Medulla oblongata (tissue), 1 donor: ENCODE data around the gene NRP2.

Experiments used
- DNase-seq: peaks from one replicate; pipeline ENCODE4 v3.0.0-alpha.2; 2015; ENCODE audit errors: extremely low spot score

NRP2 gene

DNA sequence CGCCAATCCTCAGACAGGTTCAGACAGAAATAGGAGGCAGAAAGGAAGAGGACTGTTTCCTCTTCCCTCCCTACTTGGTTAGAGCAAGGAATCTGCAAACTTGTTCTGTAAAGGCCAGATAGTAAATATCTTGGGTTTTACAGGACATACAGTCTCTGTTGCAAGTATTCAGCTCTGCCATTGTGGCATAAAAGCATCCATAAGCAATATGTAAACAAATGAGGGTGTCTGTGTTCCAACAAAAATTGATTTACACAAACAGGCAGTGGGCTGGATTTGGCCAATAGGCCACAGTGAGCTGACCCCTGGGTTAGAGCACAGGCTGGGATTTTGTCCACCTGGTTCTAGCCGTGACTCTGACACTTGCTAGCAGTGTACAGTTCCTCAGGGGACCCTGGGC, 89.4 kb downstream of the NRP2 start:
- no peak for DNase-seq

DNA sequence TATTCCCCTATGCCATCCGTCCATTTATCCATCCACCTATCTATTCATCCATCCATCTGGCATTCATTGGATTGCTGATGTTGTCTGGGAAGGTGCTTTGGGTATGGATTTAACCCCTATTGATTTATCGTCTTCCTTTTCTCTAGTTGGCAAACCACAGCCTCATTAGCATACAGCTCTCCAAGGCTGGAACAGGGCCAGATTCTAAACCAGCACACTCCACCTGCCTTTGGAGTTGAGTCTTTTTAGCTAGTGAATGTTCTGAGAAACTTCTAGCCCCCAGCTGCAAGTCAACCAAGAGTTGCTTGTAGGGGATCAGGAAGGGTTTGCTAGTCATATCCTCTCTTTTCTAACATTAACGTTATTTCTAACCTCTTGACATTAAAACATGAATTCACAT, 90.7 kb downstream of the NRP2 start:
- no peak for DNase-seq

DNA sequence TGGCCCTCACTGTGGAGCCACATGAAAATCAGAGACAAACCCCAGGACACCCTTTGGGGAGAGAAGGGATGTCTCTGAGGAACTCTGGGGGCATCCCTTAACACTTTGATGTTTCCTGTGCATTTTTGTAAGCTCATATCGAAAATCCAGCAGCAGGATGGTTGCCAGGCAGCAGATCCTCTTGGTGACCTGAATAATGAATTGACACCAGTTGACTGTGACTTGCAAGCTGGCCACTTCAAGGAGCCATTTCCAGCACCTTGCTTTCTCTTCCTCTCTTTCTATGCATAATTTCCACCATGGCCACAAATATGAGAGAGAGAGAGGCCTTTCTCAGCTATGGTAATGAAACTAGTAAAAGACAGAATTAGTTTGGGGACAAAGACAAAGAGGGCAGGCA, 91.7 kb downstream of the NRP2 start:
- no peak for DNase-seq

DNA sequence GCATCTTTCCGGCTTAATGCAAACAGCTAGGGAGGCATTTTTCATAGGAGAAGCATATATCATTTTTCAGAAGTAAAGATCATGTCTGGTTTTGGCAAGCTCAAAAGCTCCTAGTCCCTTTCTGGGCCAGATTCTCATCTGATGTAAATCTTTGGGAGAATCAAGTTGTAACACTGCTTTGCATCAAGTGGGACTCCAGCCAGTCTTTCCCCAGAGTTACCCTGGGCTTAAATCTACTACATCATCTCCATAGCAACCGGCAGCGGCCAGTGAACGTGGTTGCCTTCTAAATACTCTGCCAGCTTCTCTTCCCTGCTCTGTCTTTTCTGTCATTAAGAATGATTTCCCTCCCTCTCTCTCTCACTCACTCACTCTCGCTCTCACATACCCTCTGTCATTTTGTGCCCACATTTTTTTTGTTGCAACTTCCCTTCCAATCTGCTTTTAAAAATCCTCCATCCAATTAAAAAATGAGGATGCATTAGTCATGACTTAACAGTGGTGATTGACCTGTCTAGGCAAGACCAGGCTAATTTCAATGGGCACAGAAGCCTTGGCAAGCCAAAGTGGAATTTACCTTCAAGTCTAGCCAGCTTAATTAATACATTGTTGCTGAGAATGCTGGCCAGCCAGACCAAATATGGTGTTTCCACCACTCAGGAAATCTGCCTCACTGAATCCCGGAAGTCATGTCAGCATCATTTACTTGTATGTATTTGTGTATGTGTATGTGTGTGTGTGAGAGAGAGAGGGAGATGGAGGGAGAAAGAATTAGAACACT, 93.0 kb downstream of the NRP2 start:
- no peak for DNase-seq

DNA sequence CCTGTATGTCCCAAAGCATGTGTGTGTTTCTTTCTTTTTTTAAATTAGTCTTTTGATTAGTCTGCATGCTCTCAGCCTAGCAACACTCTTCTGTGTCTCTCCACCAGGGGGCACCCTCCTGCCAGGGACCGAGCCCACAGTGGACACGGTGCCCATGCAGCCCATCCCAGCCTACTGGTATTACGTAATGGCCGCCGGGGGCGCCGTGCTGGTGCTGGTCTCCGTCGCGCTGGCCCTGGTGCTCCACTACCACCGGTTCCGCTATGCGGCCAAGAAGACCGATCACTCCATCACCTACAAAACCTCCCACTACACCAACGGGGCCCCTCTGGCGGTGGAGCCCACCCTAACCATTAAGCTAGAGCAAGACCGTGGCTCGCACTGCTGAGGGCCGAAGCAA, 93.8 kb downstream of the NRP2 start:
- DNase-seq = peak; percentile 27

DNA sequence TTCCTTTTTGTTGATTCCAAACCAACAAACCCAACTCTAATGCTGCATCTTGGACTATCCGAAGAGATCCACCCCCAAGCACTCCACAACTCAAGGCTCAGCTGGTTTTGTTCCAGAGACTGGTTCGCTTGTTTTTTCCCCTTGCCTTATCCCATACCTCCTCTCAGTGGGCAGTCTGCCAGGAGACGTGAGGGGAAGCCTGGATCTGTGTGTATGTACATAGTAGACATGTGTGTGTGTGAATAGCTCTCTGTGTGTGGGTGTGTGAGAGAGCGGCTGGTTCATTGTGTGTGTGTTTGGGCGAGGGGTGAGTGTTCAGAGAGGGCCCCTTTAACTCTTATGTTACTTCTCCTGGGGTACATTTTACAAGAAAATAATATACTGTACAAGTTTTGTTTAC, 94.4 kb downstream of the NRP2 start:
- DNase-seq = no peak

DNA sequence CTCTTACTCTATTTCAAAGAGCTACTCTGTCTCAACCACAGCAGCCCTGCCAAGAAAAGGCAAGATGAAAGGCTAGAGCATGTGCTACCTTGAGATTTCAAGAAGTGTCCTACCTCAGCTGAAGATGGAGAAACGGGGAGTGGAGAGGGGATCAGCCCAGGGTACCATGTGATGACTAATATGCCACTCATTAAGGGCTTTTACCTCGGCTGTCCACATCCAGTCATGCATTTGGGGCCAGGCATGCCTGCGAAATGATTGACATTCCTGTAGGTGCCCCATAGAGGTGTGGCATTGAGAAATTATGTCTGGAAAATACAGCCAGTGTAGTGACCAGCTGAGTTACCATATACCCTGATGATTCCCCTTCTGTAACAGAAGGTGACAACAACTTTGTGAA, 96.1 kb downstream of the NRP2 start:
- no peak for DNase-seq

DNA sequence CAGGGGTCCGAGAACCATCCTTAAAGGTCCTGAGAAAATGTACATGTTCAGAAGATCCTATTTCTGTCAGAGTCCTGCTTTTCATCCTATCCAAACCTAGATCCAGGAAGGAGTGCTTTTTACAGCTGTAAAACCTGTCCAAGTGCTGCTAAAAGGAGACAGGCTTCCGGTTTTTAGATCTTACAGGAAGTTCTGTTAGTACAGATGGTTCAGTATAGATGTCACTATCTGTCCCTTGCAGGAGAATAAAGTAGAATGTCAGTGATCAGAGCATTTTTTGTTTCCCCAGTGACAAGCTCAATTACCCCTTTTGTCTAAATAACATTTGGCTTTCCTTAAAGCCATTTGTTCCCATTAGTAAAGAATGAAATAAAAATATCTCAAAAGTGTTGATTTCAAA, 98.3 kb downstream of the NRP2 start:
- no peak for DNase-seq

DNA sequence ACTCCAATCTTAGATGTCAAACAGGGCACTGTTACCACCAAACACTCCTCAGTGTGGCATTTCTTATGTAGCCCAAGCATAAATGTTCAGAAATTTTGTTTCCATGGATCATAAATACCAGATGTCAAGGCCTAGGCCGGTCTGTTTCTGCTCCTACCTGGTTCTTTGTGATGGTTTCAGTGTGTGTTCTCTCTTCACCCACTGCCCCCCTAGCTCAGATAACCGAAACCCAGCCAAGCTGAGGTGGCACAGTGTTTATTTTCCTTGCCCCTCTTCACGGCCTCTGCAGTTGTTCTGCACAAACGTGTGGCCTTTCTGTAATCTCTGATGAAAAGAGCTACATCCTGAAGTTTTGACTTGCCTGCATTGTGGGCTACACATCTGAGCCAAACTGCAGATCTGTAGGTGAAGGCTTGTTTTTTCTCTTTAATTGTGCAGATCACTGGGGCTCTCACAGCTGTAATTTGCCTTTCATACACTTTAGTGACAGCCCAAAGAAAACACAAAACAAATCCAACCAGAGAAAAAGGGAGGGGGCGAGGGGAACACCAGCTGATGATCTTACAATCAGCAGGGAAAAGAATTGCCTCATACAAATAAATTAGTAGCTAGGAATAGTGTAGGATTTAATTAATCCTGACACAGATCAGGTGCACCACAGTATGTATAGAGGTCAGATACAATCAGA, 99.1 kb downstream of the NRP2 start:
- no peak for DNase-seq

DNA sequence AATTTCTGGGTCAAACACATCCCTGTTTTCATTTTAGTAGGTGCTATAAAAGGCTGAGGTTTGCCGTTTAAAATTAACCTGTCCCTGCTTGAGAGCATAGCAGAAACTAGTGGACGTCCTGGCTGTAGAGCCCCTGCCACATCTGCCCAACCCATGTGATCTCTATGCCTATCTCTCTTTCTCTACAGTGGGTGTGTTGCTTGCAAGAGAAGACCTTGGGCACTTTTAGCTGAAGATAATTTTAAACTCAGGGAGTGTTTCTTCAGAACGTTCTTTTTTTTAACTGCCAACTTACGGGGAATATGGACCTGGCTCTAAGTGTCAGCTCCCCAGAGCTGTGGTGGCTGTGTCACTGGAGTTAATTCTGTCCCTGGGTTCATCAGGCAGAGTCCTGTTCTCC, 100.6 kb downstream of the NRP2 start:
- DNase-seq = no peak

DNA sequence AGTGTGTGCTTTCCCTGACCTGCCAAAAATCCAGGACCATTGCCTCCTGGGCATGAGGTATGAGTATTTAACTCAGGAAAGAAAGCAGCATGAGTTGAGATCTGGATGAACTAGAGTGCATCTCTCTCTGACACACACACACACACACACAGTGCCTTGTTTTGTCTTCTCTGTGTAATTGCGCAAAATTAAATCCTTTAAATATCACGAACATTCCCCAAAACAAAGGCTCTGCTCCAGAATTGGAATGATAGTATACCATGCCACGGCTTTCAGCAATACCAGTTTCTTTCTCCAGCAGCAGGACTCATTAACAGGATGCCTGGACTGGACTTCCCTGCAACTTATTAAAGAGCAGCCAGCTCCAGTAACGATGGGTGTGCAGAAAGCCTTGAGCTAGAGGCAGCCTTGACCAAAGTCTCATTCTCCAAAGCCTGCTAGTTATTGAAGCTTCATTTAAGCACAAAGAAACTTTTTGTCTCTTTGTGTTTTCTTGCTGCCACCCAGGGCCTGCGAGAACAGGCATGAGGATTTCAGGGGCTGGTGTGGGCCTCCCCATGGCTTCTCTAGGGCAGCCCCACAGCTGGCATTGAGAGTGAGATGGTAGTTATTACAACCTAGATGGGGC, 101.7 kb downstream of the NRP2 start:
- peak; percentile 21 for DNase-seq

DNA sequence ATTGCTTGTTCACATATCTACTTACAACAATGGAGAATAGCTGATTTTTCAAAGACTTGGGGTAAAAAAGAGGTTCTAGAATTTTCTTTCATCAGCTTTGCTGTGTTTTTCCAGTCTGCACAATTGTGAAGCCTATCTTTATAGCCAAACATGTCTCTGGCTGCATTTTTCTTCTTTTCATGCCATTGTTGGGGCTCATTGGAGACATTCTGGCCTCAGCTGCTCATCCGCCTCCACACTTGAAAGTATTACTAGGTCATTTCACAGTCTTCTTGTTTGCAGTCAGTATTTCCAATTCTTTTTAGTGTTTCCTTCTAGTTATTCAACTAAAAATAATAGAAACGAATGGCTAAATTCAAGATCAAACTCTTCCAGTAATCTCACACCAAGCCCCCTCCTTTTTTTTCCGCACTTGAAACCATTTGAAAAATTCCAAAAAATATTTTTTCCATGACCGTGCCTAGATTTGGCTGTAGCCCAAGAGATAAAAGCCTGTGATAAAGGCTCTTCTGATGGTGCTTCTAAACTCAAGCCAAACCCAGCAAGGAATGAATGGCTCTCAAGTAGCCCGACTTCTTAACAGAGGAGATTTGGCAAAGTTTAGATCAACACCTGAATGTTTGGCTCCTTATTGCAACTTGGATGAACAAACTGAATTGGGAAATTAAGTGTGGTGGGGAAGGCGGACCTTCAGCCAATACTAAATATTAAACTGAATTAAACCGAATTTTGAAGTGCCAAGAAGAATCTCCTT, 103.4 kb downstream of the NRP2 start:
- DNase-seq = peak; percentile 19

DNA sequence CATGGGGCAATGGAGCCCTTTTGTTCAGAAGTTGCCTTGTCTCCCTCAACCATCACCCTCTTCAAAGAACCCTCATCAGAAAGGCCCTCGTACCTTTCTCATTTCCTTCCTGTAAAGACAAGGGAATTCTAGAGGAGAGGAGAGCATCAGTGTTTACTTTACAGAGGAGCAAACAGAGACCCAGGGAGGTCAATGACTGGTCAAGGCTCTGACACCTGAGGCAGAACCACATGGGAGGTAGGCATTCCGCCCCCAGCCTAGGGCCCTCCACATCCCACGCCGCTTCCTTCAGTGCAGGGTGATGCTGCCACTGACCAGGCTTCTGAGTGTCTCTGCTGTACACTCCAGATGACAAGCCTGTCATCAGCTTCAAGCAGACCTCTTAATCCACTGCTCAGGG, 104.7 kb downstream of the NRP2 start:
- no peak for DNase-seq

DNA sequence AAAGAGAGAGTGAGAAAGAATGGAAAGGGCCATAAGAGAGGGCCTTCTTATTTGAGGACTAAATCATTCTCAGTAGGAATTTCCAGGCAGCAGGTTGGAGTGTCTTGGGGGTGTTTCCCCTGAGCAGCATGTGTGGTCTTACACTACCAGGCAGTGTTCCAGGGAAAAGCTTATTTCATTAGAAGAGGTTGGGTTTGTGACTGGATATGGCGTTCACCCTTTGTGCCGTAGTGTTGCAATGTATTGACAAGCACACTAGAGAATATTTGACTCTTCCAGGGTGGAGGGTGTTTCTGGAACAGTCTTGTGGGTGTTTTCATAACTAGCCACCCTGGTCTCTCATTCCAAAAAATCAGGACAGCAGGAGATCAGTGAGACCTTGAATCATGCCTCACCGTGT, 105.5 kb downstream of the NRP2 start:
- no peak for DNase-seq

DNA sequence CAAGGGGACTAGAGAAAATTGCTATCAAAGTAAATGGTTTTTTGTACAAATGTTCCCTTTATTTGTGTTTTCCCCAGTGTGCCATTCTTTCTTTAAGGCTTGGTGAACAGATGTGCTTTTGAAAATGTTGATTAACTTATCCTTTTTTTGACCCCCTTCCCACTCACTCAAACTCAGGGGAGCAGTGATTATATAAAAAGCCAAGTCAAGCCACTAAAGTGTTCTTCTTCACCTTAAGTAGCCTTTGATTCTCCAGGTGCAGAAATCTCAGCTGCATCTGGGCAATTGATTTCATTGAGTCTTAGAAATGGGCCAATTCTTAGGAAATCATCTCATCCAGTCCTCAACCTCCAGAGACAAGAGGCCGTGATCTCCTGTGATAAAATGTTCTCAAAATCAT, 107.6 kb downstream of the NRP2 start:
- no peak for DNase-seq

DNA sequence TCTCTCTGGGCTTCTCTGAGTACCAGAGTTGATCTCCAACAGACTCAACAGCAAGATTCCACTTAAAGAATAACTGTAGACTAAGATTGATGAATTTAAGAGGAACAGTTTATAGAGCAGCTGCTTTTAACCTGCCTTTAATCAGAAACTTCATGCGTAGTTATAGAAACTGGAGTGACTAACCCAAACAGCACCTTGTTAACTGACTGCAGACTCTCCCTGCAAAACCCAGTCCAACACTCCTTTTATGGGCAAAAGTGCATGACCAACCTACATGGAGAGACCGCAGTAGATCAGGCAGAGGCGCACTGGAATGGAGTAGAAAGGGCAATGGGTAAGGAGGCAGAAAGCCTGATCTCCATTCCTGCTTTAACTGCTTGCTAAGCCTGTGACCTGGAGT, 110.6 kb downstream of the NRP2 start:
- DNase-seq = no peak

DNA sequence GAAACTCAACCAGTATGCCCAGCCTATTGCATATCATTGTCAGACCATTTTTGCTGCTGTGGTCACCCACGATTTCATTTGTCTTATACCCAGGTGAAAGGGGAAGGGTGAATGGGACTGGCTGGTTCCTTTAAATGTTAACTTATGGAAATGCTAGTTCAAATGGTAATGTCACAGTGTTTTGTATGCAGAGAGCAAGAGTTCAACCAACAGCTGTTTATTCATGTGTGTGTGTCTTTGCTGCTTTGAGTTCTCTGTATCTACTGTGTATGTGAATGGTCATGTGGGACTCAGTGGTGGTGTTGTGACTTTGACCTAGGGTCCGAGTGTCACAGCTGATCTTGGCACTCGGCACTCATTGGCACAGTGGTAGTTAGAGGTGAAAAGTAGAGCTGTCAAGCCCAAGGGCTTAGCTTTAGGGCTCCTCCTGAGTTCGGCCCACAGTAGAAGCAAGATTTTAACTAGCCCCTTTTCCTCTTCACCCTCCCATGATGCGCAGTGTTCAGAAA, 114.6 kb downstream of the NRP2 start:
- DNase-seq = no peak

DNA sequence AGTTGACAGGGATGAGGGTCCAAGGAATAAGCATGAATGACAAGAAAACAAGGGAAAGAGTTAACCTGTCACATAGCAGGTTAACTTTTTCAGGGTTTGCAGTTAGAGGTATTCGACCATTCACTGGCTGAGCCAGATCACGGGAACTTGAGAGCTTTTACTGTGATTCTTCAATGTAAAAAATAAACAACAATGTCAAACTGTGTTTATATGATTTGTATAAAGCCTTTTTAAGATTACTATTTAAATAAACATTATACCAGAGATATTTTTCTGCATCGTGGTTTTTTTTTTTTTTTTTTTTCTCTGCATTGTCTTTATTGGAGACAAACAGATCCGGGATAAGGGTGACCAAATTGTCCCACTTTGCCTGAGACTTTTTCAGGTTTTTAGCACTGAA, 115.6 kb downstream of the NRP2 start:
- no peak for DNase-seq

DNA sequence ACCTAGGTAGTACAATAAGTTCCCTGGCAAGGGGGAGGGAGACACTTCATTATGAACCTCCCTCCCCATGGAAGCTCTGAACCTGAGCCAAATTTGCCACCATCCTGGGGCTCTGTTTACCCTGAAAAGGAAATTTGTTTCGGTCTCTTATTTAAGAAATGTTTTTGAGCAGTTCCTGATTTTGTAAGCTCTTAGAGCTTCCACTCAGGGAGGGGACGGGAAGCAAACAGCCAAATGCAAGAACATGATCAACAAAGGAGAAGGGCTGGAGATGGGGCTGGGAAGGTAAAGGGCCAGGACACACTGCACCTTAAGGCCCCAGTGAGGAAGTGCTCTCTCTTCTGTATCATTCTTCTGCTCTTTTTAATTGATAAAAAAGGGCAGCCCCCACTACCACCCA, 117.9 kb downstream of the NRP2 start:
- DNase-seq = no peak

DNA sequence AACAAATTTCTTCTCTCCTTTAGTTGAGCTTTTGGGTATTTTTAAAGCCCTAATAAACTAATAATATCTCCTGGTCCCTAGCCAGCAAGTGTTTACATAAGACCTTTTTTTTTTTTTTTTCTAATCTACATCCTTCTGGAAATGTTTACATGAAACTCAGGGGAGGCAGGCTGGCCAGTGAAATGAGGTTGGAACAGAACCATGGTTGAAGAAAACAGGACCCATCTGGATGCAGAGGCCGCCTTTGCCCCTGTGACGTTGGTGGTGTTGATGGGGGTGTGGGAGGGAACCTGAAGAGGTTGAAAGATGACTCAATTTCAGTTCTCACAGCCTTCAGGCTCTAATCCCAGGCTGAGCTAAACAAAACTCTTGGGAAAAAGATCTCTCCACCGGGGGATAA, 118.5 kb downstream of the NRP2 start:
- DNase-seq = no peak

DNA sequence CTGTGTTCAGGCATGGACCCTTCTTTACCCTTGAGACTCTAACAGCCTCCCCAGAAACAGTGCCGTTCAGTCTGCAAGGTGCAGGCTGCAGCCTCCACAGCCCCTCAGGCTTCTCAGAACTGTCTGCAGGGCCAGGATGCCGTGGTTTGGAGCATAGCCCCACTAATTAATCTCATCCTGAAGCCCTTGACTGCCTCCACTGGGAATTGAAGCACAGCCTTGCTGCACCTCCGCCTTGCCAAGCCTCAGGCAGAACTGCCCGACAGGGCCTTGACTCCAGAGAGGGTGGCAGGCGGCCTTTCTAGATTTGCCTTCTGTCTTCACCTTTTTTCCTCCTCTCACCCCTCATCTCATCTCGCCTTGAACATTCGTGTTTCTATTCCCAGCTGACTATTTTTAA, 119.8 kb downstream of the NRP2 start:
- DNase-seq = no peak

DNA sequence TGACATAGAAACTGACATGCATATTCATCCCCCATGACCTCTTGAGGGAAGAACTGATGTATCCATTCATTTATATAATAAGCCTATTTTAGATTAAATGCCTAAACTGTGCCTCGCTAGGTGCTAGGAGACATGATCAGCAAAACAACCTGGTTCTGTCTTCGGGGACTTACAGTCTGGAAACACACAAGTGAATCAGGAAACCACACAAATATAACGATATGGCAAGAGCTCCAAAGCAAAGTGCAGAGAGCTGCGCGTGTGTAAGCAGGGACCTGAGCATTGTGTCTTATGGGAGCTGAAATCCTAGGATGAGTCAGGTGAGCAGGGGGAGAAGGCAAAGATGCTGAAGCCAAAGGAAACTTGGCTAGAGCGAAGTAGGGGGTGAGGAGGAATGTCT, 120.6 kb downstream of the NRP2 start:
- DNase-seq = no peak
